Measurements from ENCODE around the gene ZNF219.
"Not testable (repeated sequence)": the region's sequence is repeated elsewhere in the genome, so short reads cannot be mapped to it uniquely, and the experiment has no call there.

Gene ZNF219

GRCh38 chr14:21047378-21047781 is 51.1 kb downstream of the ZNF219 start:
- no peak for DNase-seq (ENCODE audit: low spot score)

- peak; percentile 69 for DNase-seq (ENCODE audit: low spot score)
Measured at GRCh38 chr14:21043974-21044618, 54.4 kb downstream of the ZNF219 start.

DNA sequence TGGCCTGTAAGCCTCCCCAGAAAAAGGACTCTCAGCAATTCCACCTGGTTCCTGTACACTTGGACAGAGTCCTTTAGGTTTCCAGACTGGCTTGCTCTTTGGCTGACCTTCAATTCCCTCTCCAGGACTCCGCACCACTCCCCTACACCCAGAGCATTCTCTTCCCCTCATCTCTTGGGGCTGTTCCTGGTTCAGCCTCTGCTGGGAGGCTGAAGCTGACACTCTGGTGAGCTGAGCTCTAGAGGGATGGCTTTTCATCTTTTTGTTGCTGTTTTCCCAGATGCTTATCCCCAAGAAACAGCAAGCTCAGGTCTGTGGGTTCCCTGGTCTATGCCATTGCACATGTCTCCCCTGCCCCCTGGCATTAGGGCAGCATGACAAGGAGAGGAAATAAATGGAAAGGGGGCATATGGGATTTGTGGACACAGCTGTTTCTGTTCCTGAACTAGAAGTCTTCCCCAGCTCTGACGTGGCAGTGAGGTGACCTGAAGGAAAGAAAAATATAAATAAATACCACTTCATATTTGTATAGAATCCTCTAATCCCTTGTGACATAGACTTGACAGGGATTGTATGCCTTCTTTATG is 55.0 kb downstream of the ZNF219 start:
- DNase-seq (ENCODE audit: low spot score), result no peak

DNA sequence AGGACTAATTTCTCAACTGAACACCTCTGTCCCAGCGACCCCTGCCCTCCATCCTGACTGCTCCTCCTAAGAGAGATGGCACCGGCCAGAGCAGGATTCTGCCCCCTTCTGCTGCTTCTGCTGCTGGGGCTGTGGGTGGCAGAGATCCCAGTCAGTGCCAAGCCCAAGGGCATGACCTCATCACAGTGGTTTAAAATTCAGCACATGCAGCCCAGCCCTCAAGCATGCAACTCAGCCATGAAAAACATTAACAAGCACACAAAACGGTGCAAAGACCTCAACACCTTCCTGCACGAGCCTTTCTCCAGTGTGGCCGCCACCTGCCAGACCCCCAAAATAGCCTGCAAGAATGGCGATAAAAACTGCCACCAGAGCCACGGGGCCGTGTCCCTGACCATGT is 55.5 kb downstream of the ZNF219 start:
- no peak for DNase-seq (ENCODE audit: low spot score)

DNA sequence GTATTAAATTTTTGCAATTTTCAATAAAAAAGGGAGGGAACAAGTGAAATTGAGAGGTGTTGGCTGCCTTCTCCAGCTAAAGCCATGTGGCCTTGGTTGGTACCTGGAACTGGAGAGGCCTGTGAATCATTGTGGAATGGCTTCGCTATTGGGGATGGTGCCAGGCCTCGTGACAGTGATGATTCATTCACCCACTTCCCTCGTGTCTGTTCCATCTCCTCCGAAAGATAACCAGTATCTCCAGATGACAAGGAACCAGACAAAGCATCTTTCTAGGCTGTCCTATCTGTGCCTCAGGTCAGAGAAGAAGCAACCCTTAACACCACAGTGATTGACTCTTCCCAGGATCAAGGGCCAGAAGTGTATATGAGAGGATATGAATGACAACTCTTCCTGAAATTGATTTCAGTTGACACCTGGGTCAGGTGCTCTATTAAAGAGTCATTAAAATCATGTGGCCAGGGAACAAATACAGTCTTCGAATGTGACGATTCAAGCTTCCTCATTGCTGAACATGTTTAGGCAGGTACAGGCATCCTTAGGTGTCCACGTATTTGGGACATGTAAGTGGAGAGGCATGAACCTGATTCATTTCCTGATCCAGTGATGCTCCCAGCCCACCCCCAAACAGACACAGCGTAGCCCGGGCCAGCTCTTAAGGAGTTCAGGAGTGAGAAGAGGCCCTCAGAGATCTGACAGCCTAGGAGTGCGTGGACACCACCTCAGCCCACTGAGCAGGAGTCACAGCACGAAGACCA is 56.6 kb downstream of the ZNF219 start, which contains the start of gene RNASE7:
Gene RNASE7 (plus strand): TSS at position 687 of the 758 bp plus-strand sequence. CDS start 631 bp downstream, outside the sequence.
- DNase-seq (ENCODE audit: low spot score), result no peak

DNA sequence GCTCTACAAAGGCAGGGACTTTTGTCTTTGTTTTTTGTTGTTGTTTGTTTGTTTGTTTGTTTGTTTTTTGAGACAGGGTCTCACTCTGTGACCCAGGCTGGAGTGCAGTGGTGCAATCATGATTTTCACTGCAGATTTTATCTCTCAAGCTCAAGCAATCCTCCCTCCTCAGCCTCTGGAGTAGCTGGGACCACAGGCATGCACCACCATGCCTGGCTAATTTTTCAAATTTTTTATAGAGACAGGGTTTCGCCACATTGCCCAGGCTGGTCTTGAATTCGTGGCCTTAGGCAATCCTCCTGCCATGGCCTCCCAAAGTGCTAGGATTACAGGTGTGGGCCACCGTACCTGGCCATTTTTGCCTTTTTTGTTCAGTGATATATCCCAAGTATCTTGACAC is 57.5 kb downstream of the ZNF219 start:
- not testable (repeated sequence) for DNase-seq (ENCODE audit: low spot score)

DNA sequence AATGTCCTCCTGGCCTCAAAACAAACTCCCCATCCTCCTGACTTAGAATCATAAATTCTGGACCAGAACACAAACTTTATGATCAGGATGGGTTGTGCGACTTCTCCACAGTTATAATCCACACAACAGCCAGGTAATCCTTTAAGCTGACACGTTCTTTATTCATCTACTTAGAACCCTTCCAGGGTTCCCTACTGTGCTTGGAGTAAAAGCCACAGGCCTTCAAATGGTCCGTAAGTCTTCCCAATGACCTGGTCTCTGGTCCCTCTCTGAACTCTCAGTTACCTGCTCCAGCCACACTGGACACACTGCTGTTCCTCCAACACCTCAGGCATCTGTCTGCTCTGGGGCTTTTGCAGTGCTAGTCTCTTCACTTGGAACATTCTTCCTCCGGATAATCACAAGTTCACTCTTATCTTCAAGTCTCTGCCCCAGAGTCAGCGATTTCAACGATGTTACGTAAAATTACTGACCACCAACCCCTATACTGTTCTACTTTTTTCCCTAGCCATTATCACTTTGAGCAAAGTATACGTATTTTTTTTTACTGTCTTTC is 58.0 kb downstream of the ZNF219 start:
- DNase-seq (ENCODE audit: low spot score), result no peak

Small RNA genes lying within 50 kb of the gene (small RNA-seq; reads per million reads assigned to genes)
- gene RNU6-252P, result 0 to 0.04 reads per million in 2 experiments

Measured in SK-N-DZ (cell line).